GM10248 (cell line): Measurements from ENCODE around the gene CNTN4.

Experiments used
- CTCF ChIA-PET: fragments of 300-600 bp; sonication (Branson Sonifier 250); formaldehyde crosslinking; extraction: SDS; loops from one replicate; lab custom pipeline; 2021; ENCODE audit warnings: antibody characterized with exemption; lab: Yijun Ruan, JAX
- POLR2A ChIA-PET: fragments of 350-650 bp; sonication (Branson Sonifier 250); formaldehyde crosslinking; extraction: SDS; loops from one replicate; lab custom pipeline; 2020; ENCODE audit warnings: antibody characterized with exemption; lab: Yijun Ruan, JAX
- DNase-seq: peaks from one replicate; pipeline ENCODE4 v3.0.0; 2012; ENCODE audit errors: extremely low spot score
- CTCF ChIP-seq: IDR thresholded peaks from 2 replicates; pipeline ENCODE4 v1.5.1; 2012; ENCODE audit warnings: mild to moderate bottlenecking, low read depth; ENCODE audit errors: extremely low read depth, missing control alignments, control extremely low read depth

Gene CNTN4

GRCh38 chr3:2847062-2847841, 748.6 kb downstream of the CNTN4 start:
- TF ChIP-seq CTCF, result no peak
- ChIA-PET CTCF (interaction anchor here (1.4 kb wide), 1 partner anchor 19 kb away, joined by 3 read pairs; no protein-coding TSS in a partner anchor), POLR2A (interaction anchor here (0.6 kb wide), 1 partner anchor 103 kb away, joined by 3 read pairs; no protein-coding TSS in a partner anchor)
- no peak for DNase-seq

GRCh38 chr3:2849092-2849491, 750.4 kb downstream of the CNTN4 start:
- no peak for TF ChIP-seq CTCF
- POLR2A ChIA-PET, result no interaction called here
- CTCF ChIA-PET, result interaction anchor here (1.4 kb wide), 1 partner anchor 50 kb away, joined by 3 read pairs; no protein-coding TSS in a partner anchor
- no peak for DNase-seq

- CTCF ChIA-PET, result no interaction called here
- TF ChIP-seq CTCF, result no peak
- no peak for DNase-seq
- POLR2A ChIA-PET, result no interaction called here
Observed at GRCh38 chr3:2850701-2851100, 752.0 kb downstream of the CNTN4 start.

GRCh38 chr3:2851361-2851760, 752.7 kb downstream of the CNTN4 start:
- CTCF ChIA-PET, result interaction anchor here (2.3 kb wide), 1 partner anchor 10 kb away, joined by 5 read pairs; no protein-coding TSS in a partner anchor
- no peak for TF ChIP-seq CTCF
- no peak for DNase-seq
- POLR2A ChIA-PET, result no interaction called here

GRCh38 chr3:2851835-2852234, 753.2 kb downstream of the CNTN4 start:
- ChIA-PET CTCF (interaction anchor here (2.3 kb wide), 1 partner anchor 10 kb away, joined by 5 read pairs; no protein-coding TSS in a partner anchor), POLR2A (no interaction called here)
- TF ChIP-seq CTCF, result no peak
- DNase-seq, result no peak

GRCh38 chr3:2853651-2854050, 755.0 kb downstream of the CNTN4 start:
- no peak for DNase-seq
- CTCF ChIA-PET, result interaction anchor here (2.3 kb wide), 1 partner anchor 12 kb away, joined by 5 read pairs; no protein-coding TSS in a partner anchor
- TF ChIP-seq CTCF, result no peak

More at GRCh38 chr3:2853651-2854050, 755.0 kb downstream of the CNTN4 start:
- POLR2A ChIA-PET, result no interaction called here
